Measurements from ENCODE around the gene EGF. TPM values are rescaled to one million over a fixed set of nuclear protein-coding genes. Genes with fewer than 3 reads are reported as not detected.
"Not testable (repeated sequence)": the region's sequence is repeated elsewhere in the genome, so short reads cannot be mapped to it uniquely, and the experiment has no call there.

EGF gene
- total and polyA plus RNA-seq, 10 donors: 0.03 to 2.5 (median 0.88) TPM; not detected in 1

GRCh38 chr4:109931318-109931717, 18.6 kb downstream of the EGF start:
- H3K9me3 ChIP-seq: peaks cover 0 to 4% (median 0%) of the 10 kb centered on the region in 8 donors
- DNase-seq: no peak
- H3K36me3 ChIP-seq: no peaks in the 10 kb centered on the region
- no peaks in the 10 kb centered on the region for H3K4me1 ChIP-seq
- TF ChIP-seq POLR2AphosphoS5 (IDR thresholded peaks at IDR 0.05) (no peak), POLR2A (IDR thresholded peaks at IDR 0.05) (no peak), CTCF (IDR thresholded peaks at IDR 0.05 in 8 of 11, conservative IDR thresholded peaks at IDR 0.05 in 3 of 11) (no peak)
- no peak overlapping the region for H3K4me3 ChIP-seq
- WGBS, 5 donors: 91 to 100% (median 95%) methylated on average over 4 of the region's 4 CpGs
- intact Hi-C loops (cut with DNase I; ENCODE audit: low total_unique reads): no loop called here
- no peak overlapping the region for H3K27ac ChIP-seq
- H3K27me3 ChIP-seq (replicated peaks in 1 of 7): no peaks in the 10 kb centered on the region

GRCh38 chr4:109937352-109937751, 24.7 kb downstream of the EGF start:
- H3K36me3 ChIP-seq; H3K4me3 ChIP-seq; H3K9me3 ChIP-seq; H3K4me1 ChIP-seq; H3K27me3 ChIP-seq (replicated peaks in 1 of 7); H3K27ac ChIP-seq; DNase-seq; intact Hi-C loops (cut with DNase I; ENCODE audit: low total_unique reads): not testable (repeated sequence)
- 92 to 99% (median 95%) methylated on average over 3 of the region's 3 CpGs for WGBS, 5 donors

- DNase-seq: no peak
- Histone ChIP-seq H3K27me3 (replicated peaks in 1 of 7) (peaks cover 0 to 4% (median 0%) of the 10 kb centered on the region in 7 donors), H3K36me3 (no peaks in the 10 kb centered on the region), H3K9me3 (peaks cover 0 to 4% (median 0%) of the 10 kb centered on the region in 8 donors), H3K4me1 (no peaks in the 10 kb centered on the region), H3K27ac (no peak overlapping the region), H3K4me3 (no peak overlapping the region)
- 63 to 86% (median 81%) methylated on average over 7 of the region's 7 CpGs for WGBS, 5 donors
- TF ChIP-seq CTCF (IDR thresholded peaks at IDR 0.05 in 8 of 11, conservative IDR thresholded peaks at IDR 0.05 in 3 of 11): no peak
- no peak for TF ChIP-seq POLR2AphosphoS5 (IDR thresholded peaks at IDR 0.05)
- TF ChIP-seq POLR2A (IDR thresholded peaks at IDR 0.05): no peak
- intact Hi-C loops (cut with DNase I; ENCODE audit: low total_unique reads): no loop called here
Observed at GRCh38 chr4:109939190-109939589, 26.5 kb downstream of the EGF start.

- intact Hi-C loops (cut with DNase I; ENCODE audit: low total_unique reads): no loop called here
- Histone ChIP-seq H3K4me3 (no peak overlapping the region), H3K27me3 (replicated peaks in 1 of 7) (peaks cover 0 to 4% (median 0%) of the 10 kb centered on the region in 7 donors), H3K27ac (no peak overlapping the region), H3K4me1 (no peaks in the 10 kb centered on the region), H3K36me3 (no peaks in the 10 kb centered on the region), H3K9me3 (no peaks in the 10 kb centered on the region)
- WGBS, 5 donors: 71 to 84% (median 78%) methylated on average over 4 of the region's 4 CpGs
- no peak for TF ChIP-seq POLR2A (IDR thresholded peaks at IDR 0.05)
- TF ChIP-seq POLR2AphosphoS5 (IDR thresholded peaks at IDR 0.05): no peak
- TF ChIP-seq CTCF (IDR thresholded peaks at IDR 0.05 in 8 of 11, conservative IDR thresholded peaks at IDR 0.05 in 3 of 11): no peak
- no peak for DNase-seq
Observed at GRCh38 chr4:109942292-109942926, 29.7 kb downstream of the EGF start.
